ENCODE results near the gene ANKRD22. TPM values are rescaled to one million over a fixed set of nuclear protein-coding genes. Genes with fewer than 3 reads are reported as not detected.

The ANKRD22 gene
- total and polyA plus RNA-seq, 7 experiments from 2014 or later, result 0.32 to 1.2 (median 0.48) TPM; not detected in 1

GRCh38 chr10:88881320-88881719, 29.7 kb upstream of the ANKRD22 start:
- H3K4me1 ChIP-seq (ENCODE audit: control insufficient read depth in 2 of 2, insufficient read depth in 2 of 2, low read length in 2 of 2), result peaks cover 44 to 47% of the 10 kb centered on the region in 2 donors

GRCh38 chr10:88880282-88881076, 28.8 kb upstream of the ANKRD22 start:
- intact Hi-C loops (cut with micrococcal nuclease), result loop anchor here (1.0 to 5.0 kb wide), 17 partner anchors 9 to 1063 kb away; partner anchors contain the start of genes FAS (in 2 of the 2), IFIT5 (in 2 of the 2), ATAD1 (in 1 of the 2) and KLLN (in 1 of the 2)
- Histone ChIP-seq H3K9me3 (ENCODE audit: control insufficient read depth in 2 of 3, low read length in 3 of 3) (no peaks in the 10 kb centered on the region), H3K36me3 (ENCODE audit: control insufficient read depth in 2 of 3, insufficient read depth in 3 of 3, low read length in 3 of 3) (peaks cover 0 to 11% (median 0%) of the 10 kb centered on the region in 3 experiments), H3K4me1 (ENCODE audit: control insufficient read depth in 2 of 2, insufficient read depth in 2 of 2, low read length in 2 of 2) (peaks cover 43 to 44% of the 10 kb centered on the region in 2 donors), H3K27ac (ENCODE audit: low read depth, low read length) (peak overlapping the region; percentile 74), H3K4me3 (ENCODE audit: low read length) (peak overlapping the region; percentile 85), H3K27me3 (ENCODE audit: control insufficient read depth in 2 of 2, insufficient read depth in 2 of 2, low read length in 2 of 2) (no peaks in the 10 kb centered on the region)
- Mint-ChIP-seq H3K4me1 (peaks cover 43 to 79% (median 69%) of the 10 kb centered on the region in 7 donors), H3K36me3 (peaks cover 0 to 40% (median 4%) of the 10 kb centered on the region in 5 donors), H3K4me3 (peak overlapping the region; percentile 95 to 100 (median 98)), H3K27me3 (no peaks in the 10 kb centered on the region), H3K9me3 (peaks cover 0 to 2% (median 0%) of the 10 kb centered on the region in 11 donors), H3K27ac (peak overlapping the region; percentile 82 to 97 (median 95))
- ATAC-seq (peak; percentile 84), DNase-seq (peak; percentile 58 to 79 (median 75))
- POLR2A ChIA-PET, result interaction anchor here (0.5 to 1.9 kb wide), 30 partner anchors 10 to 1062 kb away, joined by 3 to 9 read pairs (median 4); partner anchors contain the start of genes ATAD1 and RNLS
- CTCF ChIA-PET, result interaction anchor here (0.7 to 3.5 kb wide), 5 partner anchors 22 to 59 kb away, joined by 3 to 16 read pairs (median 9); no protein-coding TSS in a partner anchor

More at GRCh38 chr10:88881320-88881719, 29.7 kb upstream of the ANKRD22 start:
- H3K9me3 Mint-ChIP-seq, result peaks cover 0 to 2% (median 0%) of the 10 kb centered on the region in 11 donors
- H3K27ac ChIP-seq (ENCODE audit: low read depth, low read length), result peak overlapping the region; percentile 74
- peak overlapping the region; percentile 95 to 100 (median 98) for H3K4me3 Mint-ChIP-seq
- no peaks in the 10 kb centered on the region for H3K9me3 ChIP-seq (ENCODE audit: control insufficient read depth in 2 of 3, low read length in 3 of 3)
- ATAC-seq, result no peak
- ChIA-PET POLR2A (interaction anchor here (0.5 to 1.6 kb wide), 17 partner anchors 12 to 789 kb away, joined by 3 to 8 read pairs (median 3); no protein-coding TSS in a partner anchor), CTCF (interaction anchor here (0.6 to 3.5 kb wide), 5 partner anchors 16 to 1024 kb away, joined by 3 to 16 read pairs (median 3); no protein-coding TSS in a partner anchor)
- peak overlapping the region; percentile 85 for H3K4me3 ChIP-seq (ENCODE audit: low read length)
- peaks cover 43 to 87% (median 75%) of the 10 kb centered on the region in 7 donors for H3K4me1 Mint-ChIP-seq
- H3K27me3 Mint-ChIP-seq, result no peaks in the 10 kb centered on the region
- H3K27ac Mint-ChIP-seq, result peak overlapping the region; percentile 82 to 97 (median 95)
- peak in 2 of 9 donors; percentile 6 to 17 for DNase-seq
- peaks cover 0 to 38% (median 4%) of the 10 kb centered on the region in 5 donors for H3K36me3 Mint-ChIP-seq
- H3K36me3 ChIP-seq (ENCODE audit: control insufficient read depth in 2 of 3, insufficient read depth in 3 of 3, low read length in 3 of 3), result peaks cover 0 to 11% (median 0%) of the 10 kb centered on the region in 3 experiments
- intact Hi-C loops (cut with micrococcal nuclease), result loop anchor here (1.0 to 5.0 kb wide), 11 partner anchors 8 to 1064 kb away; partner anchors contain the start of genes IFIT5 (in 2 of the 2), ATAD1 (in 1 of the 2), FAS (in 1 of the 2) and KLLN (in 1 of the 2)
- H3K27me3 ChIP-seq (ENCODE audit: control insufficient read depth in 2 of 2, insufficient read depth in 2 of 2, low read length in 2 of 2), result no peaks in the 10 kb centered on the region

- ChIA-PET CTCF (interaction anchor here (0.7 to 3.5 kb wide), 4 partner anchors 21 to 54 kb away, joined by 6 to 16 read pairs (median 10); no protein-coding TSS in a partner anchor), POLR2A (interaction anchor here (0.7 to 1.9 kb wide), 22 partner anchors 9 to 1061 kb away, joined by 3 to 9 read pairs (median 4); partner anchors contain the start of genes ATAD1 and RNLS)
- Histone ChIP-seq H3K27me3 (ENCODE audit: control insufficient read depth in 2 of 2, insufficient read depth in 2 of 2, low read length in 2 of 2) (no peaks in the 10 kb centered on the region), H3K9me3 (ENCODE audit: control insufficient read depth in 2 of 3, low read length in 3 of 3) (no peaks in the 10 kb centered on the region), H3K4me1 (ENCODE audit: control insufficient read depth in 2 of 2, insufficient read depth in 2 of 2, low read length in 2 of 2) (peaks cover 35 to 44% of the 10 kb centered on the region in 2 donors), H3K27ac (ENCODE audit: low read depth, low read length) (peak within 1 kb of the TSS; percentile 74), H3K36me3 (ENCODE audit: control insufficient read depth in 2 of 3, insufficient read depth in 3 of 3, low read length in 3 of 3) (peaks cover 0 to 11% (median 0%) of the 10 kb centered on the region in 3 experiments), H3K4me3 (ENCODE audit: low read length) (peak within 1 kb of the TSS; percentile 85)
- intact Hi-C loops (cut with micrococcal nuclease), result loop anchor here (1.0 to 5.0 kb wide), 17 partner anchors 15 to 1062 kb away; partner anchors contain the start of genes FAS (in 2 of the 2), IFIT5 (in 2 of the 2), RNLS (in 2 of the 2) and ATAD1 (in 1 of the 2)
- peak; percentile 83 for ATAC-seq
- Mint-ChIP-seq H3K27me3 (no peaks in the 10 kb centered on the region), H3K4me1 (peaks cover 38 to 71% (median 62%) of the 10 kb centered on the region in 7 donors), H3K27ac (peak within 1 kb of the TSS; percentile 82 to 97 (median 95)), H3K36me3 (peaks cover 0 to 37% (median 4%) of the 10 kb centered on the region in 5 donors), H3K4me3 (peak within 1 kb of the TSS; percentile 95 to 100 (median 98)), H3K9me3 (peaks cover 0 to 2% (median 0%) of the 10 kb centered on the region in 11 donors)
- peak in 7 of 9 donors; percentile 69 to 85 (median 80) for DNase-seq
Observed at GRCh38 chr10:88879534-88880281, 28.1 kb upstream of the ANKRD22 start, which contains the start of gene STAMBPL1. Gene STAMBPL1, plus strand, starts transcription at chr10:88880245. Its CDS starts 21,464 bp downstream, at chr10:88901709.

GRCh38 chr10:88877298-88877697, 25.7 kb upstream of the ANKRD22 start:
- Histone ChIP-seq H3K36me3 (ENCODE audit: control insufficient read depth in 2 of 3, insufficient read depth in 3 of 3, low read length in 3 of 3) (peaks cover 0 to 11% (median 0%) of the 10 kb centered on the region in 3 experiments), H3K27me3 (ENCODE audit: control insufficient read depth in 2 of 2, insufficient read depth in 2 of 2, low read length in 2 of 2) (no peaks in the 10 kb centered on the region), H3K4me1 (ENCODE audit: control insufficient read depth in 2 of 2, insufficient read depth in 2 of 2, low read length in 2 of 2) (peaks cover 17 to 30% of the 10 kb centered on the region in 2 donors), H3K27ac (ENCODE audit: low read depth, low read length) (no peak overlapping the region), H3K9me3 (ENCODE audit: control insufficient read depth in 2 of 3, low read length in 3 of 3) (no peaks in the 10 kb centered on the region), H3K4me3 (ENCODE audit: low read length) (no peak overlapping the region)
- CTCF ChIA-PET, result interaction anchor here (0.6 to 1.7 kb wide), 3 partner anchors 14 to 56 kb away, joined by 3 to 7 read pairs (median 3); no protein-coding TSS in a partner anchor
- H3K9me3 Mint-ChIP-seq, result peaks cover 0 to 2% (median 0%) of the 10 kb centered on the region in 11 donors
- intact Hi-C loops (cut with micrococcal nuclease), result no loop called here
- H3K27ac Mint-ChIP-seq, result peak overlapping the region in 3 of 9 donors; percentile 6 to 45 (median 7)
- H3K36me3 Mint-ChIP-seq, result peaks cover 0 to 19% (median 0%) of the 10 kb centered on the region in 5 donors
- POLR2A ChIA-PET, result interaction anchor here (0.6 kb wide), 1 partner anchor 56 kb away, joined by 3 read pairs; no protein-coding TSS in a partner anchor
- peaks cover 0 to 3% (median 0%) of the 10 kb centered on the region in 5 donors for H3K27me3 Mint-ChIP-seq
- peak overlapping the region in 2 of 10 donors; percentile 14 to 24 for H3K4me3 Mint-ChIP-seq
- no peak for ATAC-seq
- H3K4me1 Mint-ChIP-seq, result peaks cover 20 to 47% (median 38%) of the 10 kb centered on the region in 7 donors
- no peak for DNase-seq

- POLR2A ChIA-PET, result no interaction called here
Observed at GRCh38 chr10:88875081-88875480, 23.4 kb upstream of the ANKRD22 start.

More at GRCh38 chr10:88875081-88875480, 23.4 kb upstream of the ANKRD22 start:
- Mint-ChIP-seq H3K27ac (no peak overlapping the region), H3K27me3 (peaks cover 0 to 12% (median 0%) of the 10 kb centered on the region in 5 donors), H3K4me3 (no peak overlapping the region), H3K4me1 (peaks cover 11 to 31% (median 27%) of the 10 kb centered on the region in 7 donors), H3K9me3 (peaks cover 0 to 12% (median 0%) of the 10 kb centered on the region in 11 donors), H3K36me3 (peaks cover 0 to 18% (median 0%) of the 10 kb centered on the region in 5 donors)
- intact Hi-C loops (cut with micrococcal nuclease), result no loop called here
- peaks cover 0 to 2% (median 0%) of the 10 kb centered on the region in 3 experiments for H3K36me3 ChIP-seq (ENCODE audit: control insufficient read depth in 2 of 3, insufficient read depth in 3 of 3, low read length in 3 of 3)
- CTCF ChIA-PET, result no interaction called here
- no peaks in the 10 kb centered on the region for H3K9me3 ChIP-seq (ENCODE audit: control insufficient read depth in 2 of 3, low read length in 3 of 3)
- DNase-seq (no peak), ATAC-seq (no peak)
- H3K27me3 ChIP-seq (ENCODE audit: control insufficient read depth in 2 of 2, insufficient read depth in 2 of 2, low read length in 2 of 2), result no peaks in the 10 kb centered on the region
- H3K4me3 ChIP-seq (ENCODE audit: low read length), result no peak overlapping the region
- H3K4me1 ChIP-seq (ENCODE audit: control insufficient read depth in 2 of 2, insufficient read depth in 2 of 2, low read length in 2 of 2), result peaks cover 9 to 22% of the 10 kb centered on the region in 2 donors
- no peak overlapping the region for H3K27ac ChIP-seq (ENCODE audit: low read depth, low read length)
